ENCODE measurements around the gene LHPP. TPM values are rescaled to one million over a fixed set of nuclear protein-coding genes. Genes with fewer than 3 reads are reported as not detected.

The LHPP gene
- total RNA-seq, 1 donor from 2014 or later = 15.3 TPM

DNA sequence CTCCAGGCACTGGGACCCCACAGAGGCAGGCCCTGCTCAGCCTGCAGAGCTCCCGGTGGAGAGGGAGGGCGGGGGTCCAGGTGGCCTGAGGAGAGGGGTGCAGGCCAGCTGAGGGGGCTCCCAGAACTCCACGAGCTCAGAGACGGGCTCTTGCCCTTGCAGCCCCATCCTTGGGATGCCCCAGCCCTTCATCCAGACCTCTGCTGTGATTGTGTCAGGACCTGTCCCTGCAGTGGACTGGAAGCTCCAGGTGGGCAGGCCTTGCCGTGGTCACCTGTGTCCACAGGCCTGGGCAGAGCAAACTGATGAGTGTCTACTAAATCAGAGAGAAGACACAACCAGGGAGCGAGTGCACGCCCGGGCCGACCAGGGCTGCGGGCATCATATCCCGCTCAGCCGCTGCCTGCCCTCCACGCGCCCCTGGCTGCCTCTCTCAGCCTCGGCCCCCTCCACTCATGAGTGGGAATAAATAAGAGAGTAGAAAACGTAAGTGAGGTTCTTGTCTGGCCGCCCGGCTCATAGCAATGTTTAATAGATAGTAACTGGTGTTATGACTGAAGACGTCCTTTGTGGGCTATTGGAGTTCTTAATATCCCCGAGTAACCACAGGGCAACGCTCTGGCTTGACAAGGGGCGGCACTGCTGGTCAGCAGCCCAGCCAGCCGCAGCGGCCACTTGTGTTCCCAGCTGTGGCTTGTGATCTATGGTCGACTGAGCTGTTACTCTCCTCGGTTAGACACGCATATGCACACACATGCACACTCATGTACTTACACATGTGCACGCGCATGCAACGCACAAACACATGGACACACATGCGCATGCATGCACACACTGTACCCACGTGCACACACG lies 105.6 kb downstream of the LHPP start:
- Mint-ChIP-seq H3K4me1 (ENCODE audit: low read depth) (peaks cover 34% of the 10 kb centered on the region), H3K27me3 (ENCODE audit: low read depth) (no peaks in the 10 kb centered on the region), H3K36me3 (ENCODE audit: low read depth) (peaks cover 3% of the 10 kb centered on the region), H3K27ac (ENCODE audit: unreplicated experiment) (no peak overlapping the region), H3K9me3 (ENCODE audit: low read depth) (peaks cover 5% of the 10 kb centered on the region), H3K4me3 (ENCODE audit: unreplicated experiment) (no peak overlapping the region)
- peak; percentile 80 for DNase-seq (ENCODE audit: low spot score)
- TF ChIP-seq, protein P1, sequence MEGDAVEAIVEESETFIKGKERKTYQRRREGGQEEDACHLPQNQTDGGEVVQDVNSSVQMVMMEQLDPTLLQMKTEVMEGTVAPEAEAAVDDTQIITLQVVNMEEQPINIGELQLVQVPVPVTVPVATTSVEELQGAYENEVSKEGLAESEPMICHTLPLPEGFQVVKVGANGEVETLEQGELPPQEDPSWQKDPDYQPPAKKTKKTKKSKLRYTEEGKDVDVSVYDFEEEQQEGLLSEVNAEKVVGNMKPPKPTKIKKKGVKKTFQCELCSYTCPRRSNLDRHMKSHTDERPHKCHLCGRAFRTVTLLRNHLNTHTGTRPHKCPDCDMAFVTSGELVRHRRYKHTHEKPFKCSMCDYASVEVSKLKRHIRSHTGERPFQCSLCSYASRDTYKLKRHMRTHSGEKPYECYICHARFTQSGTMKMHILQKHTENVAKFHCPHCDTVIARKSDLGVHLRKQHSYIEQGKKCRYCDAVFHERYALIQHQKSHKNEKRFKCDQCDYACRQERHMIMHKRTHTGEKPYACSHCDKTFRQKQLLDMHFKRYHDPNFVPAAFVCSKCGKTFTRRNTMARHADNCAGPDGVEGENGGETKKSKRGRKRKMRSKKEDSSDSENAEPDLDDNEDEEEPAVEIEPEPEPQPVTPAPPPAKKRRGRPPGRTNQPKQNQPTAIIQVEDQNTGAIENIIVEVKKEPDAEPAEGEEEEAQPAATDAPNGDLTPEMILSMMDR (IDR thresholded peaks at IDR 0.05) = no peak

DNA sequence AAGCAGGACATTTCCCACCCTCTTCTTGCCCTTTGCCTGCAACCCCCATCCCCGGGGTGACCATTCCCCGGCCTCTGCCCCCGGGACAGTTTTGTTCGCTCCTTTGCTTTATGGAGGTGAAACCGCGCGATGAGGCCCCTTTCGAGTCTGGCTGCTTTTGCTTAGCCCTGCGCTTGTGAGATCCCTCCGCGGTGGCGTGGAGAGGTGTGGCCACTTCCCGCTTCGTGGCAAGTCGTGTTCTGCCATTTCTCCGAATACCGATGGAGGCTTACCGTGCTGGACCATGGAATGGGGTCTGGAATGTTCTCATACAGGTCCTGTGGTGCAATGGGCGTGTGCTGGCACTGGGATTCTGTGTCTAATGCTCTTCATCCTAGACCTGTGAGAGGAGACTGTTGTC lies 106.7 kb downstream of the LHPP start:
- DNase-seq (ENCODE audit: low spot score) = peak; percentile 56
- peaks cover 23% of the 10 kb centered on the region for H3K4me1 Mint-ChIP-seq (ENCODE audit: low read depth)
- TF ChIP-seq, protein P1 (IDR thresholded peaks at IDR 0.05) = no peak
- H3K4me3 Mint-ChIP-seq (ENCODE audit: unreplicated experiment) = no peak overlapping the region
- peaks cover 5% of the 10 kb centered on the region for H3K9me3 Mint-ChIP-seq (ENCODE audit: low read depth)
- H3K27ac Mint-ChIP-seq (ENCODE audit: unreplicated experiment) = no peak overlapping the region
- peaks cover 3% of the 10 kb centered on the region for H3K36me3 Mint-ChIP-seq (ENCODE audit: low read depth)
- H3K27me3 Mint-ChIP-seq (ENCODE audit: low read depth) = no peaks in the 10 kb centered on the region

DNA sequence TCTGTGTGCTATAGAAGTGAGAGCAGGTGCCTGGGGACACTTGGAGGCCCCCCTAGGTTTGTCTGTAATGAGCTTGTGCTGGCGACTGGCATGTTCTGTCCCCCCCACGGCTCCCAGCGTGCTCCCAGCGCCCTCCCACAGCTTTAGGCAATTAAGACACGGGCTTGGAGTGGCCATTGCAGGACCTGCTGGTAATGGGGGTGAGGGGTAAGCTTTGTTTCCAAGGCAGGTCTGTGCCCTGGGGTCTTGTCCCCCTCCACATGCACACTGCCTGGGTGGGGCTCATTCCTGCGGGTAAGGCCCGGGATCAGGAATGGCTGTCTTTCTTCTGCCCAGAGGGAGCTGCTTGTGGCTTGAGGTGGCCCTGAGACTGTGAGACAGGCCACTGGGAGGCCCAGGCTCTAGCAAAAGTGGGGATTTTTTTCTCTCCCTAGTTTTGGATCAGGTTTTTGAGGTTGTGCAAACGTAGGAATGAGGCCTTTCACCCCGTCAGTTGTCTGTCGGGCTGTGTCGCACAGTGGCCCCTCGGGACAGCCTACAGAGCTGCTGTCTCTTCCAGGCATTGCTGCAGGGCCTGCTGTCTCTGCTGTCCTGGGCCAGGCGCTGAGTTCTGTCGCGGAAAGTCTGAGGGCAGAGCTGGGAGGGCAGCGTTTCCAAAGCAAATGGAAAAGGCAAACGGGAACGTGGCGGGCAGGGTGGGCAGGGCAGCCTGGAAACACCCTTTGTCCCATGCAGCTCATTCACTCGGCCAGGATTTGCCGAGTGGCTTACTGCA lies 107.4 kb downstream of the LHPP start:
- TF ChIP-seq, protein P1 (IDR thresholded peaks at IDR 0.05) = no peak
- Mint-ChIP-seq H3K9me3 (ENCODE audit: low read depth) (peaks cover 5% of the 10 kb centered on the region), H3K4me1 (ENCODE audit: low read depth) (peaks cover 19% of the 10 kb centered on the region), H3K27me3 (ENCODE audit: low read depth) (no peaks in the 10 kb centered on the region), H3K36me3 (ENCODE audit: low read depth) (peaks cover 3% of the 10 kb centered on the region), H3K27ac (ENCODE audit: unreplicated experiment) (no peak overlapping the region), H3K4me3 (ENCODE audit: unreplicated experiment) (no peak overlapping the region)
- DNase-seq (ENCODE audit: low spot score) = peak; percentile 66

DNA sequence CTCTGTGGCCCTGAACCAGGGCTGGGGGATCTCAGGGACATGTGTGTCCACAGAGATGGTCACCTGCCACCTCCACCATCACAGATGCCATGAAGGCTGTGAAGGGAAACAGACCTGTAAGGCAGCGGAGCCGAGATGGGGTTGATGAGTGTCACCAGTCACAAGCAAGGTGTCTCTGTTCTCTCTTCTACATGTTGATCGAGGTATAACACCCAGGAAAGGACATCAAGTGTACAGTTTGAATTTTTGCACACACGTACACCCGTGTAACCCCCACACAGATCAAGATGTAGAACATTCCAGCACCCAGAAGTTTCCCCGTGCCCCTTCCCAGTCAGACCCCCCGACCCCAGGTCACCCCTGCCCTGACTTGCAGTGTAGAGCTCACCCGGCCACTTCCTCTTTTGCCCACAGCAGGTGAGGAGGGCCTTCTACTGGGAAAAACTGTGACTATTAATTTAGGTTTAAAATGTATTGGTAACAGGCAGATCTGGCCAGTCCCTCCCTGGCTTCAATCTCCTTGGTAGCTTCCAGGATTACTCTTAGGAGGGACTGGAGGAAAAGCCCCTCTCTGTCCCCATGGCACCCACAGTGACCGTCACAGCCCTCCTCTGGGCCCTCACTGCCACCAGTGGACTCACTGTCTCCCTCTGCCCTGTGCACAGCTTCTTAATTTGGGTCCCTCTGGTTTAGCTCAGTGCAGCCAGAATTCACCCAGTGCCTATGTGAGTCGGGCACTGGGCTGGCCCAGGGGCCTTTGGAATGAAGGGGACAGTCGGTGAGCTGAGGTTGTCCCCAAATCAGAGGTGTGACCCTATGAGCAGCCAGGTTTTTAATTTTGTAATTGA lies 108.2 kb downstream of the LHPP start:
- peaks cover 5% of the 10 kb centered on the region for H3K9me3 Mint-ChIP-seq (ENCODE audit: low read depth)
- H3K4me1 Mint-ChIP-seq (ENCODE audit: low read depth) = peaks cover 13% of the 10 kb centered on the region
- peaks cover 3% of the 10 kb centered on the region for H3K36me3 Mint-ChIP-seq (ENCODE audit: low read depth)
- DNase-seq (ENCODE audit: low spot score) = peak; percentile 52
- TF ChIP-seq, protein P1 (IDR thresholded peaks at IDR 0.05) = no peak
- no peak overlapping the region for H3K4me3 Mint-ChIP-seq (ENCODE audit: unreplicated experiment)
- no peak overlapping the region for H3K27ac Mint-ChIP-seq (ENCODE audit: unreplicated experiment)
- H3K27me3 Mint-ChIP-seq (ENCODE audit: low read depth) = no peaks in the 10 kb centered on the region
